K562 (cell line): ENCODE results near the gene ELMO1. TPM values are rescaled to one million over a fixed set of nuclear protein-coding genes. Genes with fewer than 3 reads are reported as not detected.

ENCODE experiments used
- ATAC-seq: fragments of 200-7000 bp; cut with Tn5 transposase; 3 replicates; pipeline ENCODE4 v1.9.1; 2020; ENCODE audit warnings: moderate library complexity
- BruUV-seq: library from RNA; stranded (reverse); fragments of 400-500 nt; replicated peaks from 2 replicates; lab custom pipeline; 2021; lab: Mats Ljungman, UMichigan
- CTCF ChIA-PET: fragments of 300-600 bp; formaldehyde crosslinking; extraction: SDS; loops from one replicate; lab custom pipeline; 2021; ENCODE audit warnings: low intra/inter-chr PET ratio; lab: Yijun Ruan, JAX
- POLR2A ChIA-PET: fragments of 300-600, 350-650 bp; sonication (Branson Sonifier 250); formaldehyde crosslinking; extraction: SDS; loops from one replicate; lab custom pipeline; 2021; ENCODE audit warnings: antibody characterized with exemption, inconsistent platforms; lab: Yijun Ruan, JAX
- DNase-seq, 4 experiments: peaks; one replicate each; pipeline versions ENCODE4 v3.0.0 to v3.0.0-alpha.2; 2011 to 2018; ENCODE audit warnings: low spot score in 3 of 4, mixed read lengths in 3 of 4; ENCODE audit errors: extremely low read depth in 1 of 4
- FAIRE-seq: peaks from 2 replicates; lab custom pipeline; 2011; peaks lifted over from hg19 to GRCh38; lab: Jason Lieb, UNC
- H2AFZ ChIP-seq: 2 replicates; pipeline ENCODE4 v1.6.0; 2011; ENCODE audit warnings: low read depth, low read length, control low read depth, inconsistent platforms
- H3K27ac ChIP-seq: fragments of 200-600 bp; 3 replicates; pipeline ENCODE4 v1.8.0; 2011; ENCODE audit warnings: low read depth, mild to moderate bottlenecking, control low read depth, inconsistent platforms, low read length, moderate library complexity, mixed read lengths; ENCODE audit errors: extremely low read depth
- H3K27me3 ChIP-seq, 2 experiments: fragments of 300-600 bp in 1 of 2; 2 replicates in 1 of 2; 3 replicates in 1 of 2; pipeline versions ENCODE4 v1.6.0 to v1.8.0; 2011; ENCODE audit warnings: inconsistent platforms in 2 of 2, low read length in 2 of 2, mild to moderate bottlenecking in 1 of 2, mixed read lengths in 1 of 2, moderate library complexity in 1 of 2; ENCODE audit not compliant: control insufficient read depth in 2 of 2, insufficient read depth in 2 of 2
- H3K36me3 ChIP-seq: fragments of 300-600 bp; 3 replicates; pipeline ENCODE4 v1.8.0; 2011; ENCODE audit warnings: mild to moderate bottlenecking, low read length, inconsistent platforms; ENCODE audit not compliant: control insufficient read depth, insufficient read depth
- H3K4me1 ChIP-seq, 2 experiments: fragments of 200-600 bp in 1 of 2; replicated peaks in 1 of 2; 2 replicates in 1 of 2; 3 replicates in 1 of 2; pipeline versions ENCODE4 v1.5.1 to v1.8.0; 2011; ENCODE audit warnings: inconsistent platforms in 2 of 2, low read length in 2 of 2, mild to moderate bottlenecking in 1 of 2, mixed read lengths in 1 of 2, moderate library complexity in 1 of 2; ENCODE audit not compliant: control insufficient read depth in 2 of 2, insufficient read depth in 2 of 2
- H3K4me2 ChIP-seq: 2 replicates; pipeline ENCODE4 v1.6.1; 2011; ENCODE audit warnings: low read length, control low read depth, inconsistent platforms, mixed read lengths; ENCODE audit not compliant: insufficient read depth
- H3K4me3 ChIP-seq: fragments of 200-600 bp; sonication (generic), shearing (Covaris generic); 2 replicates; pipeline ENCODE4 v1.5.1; 2016; ENCODE audit warnings: control low read depth, inconsistent platforms
- H3K79me2 ChIP-seq: fragments of 200-600 bp; 3 replicates; pipeline ENCODE4 v1.8.0; 2011; ENCODE audit warnings: low read length, inconsistent platforms; ENCODE audit not compliant: control insufficient read depth, insufficient read depth
- H3K9ac ChIP-seq, 2 experiments: 2 replicates each; pipeline versions ENCODE4 v1.6.0 to v1.6.1; 2011; ENCODE audit warnings: low read depth in 2 of 2, low read length in 2 of 2, control low read depth in 1 of 2, inconsistent platforms in 1 of 2, mild to moderate bottlenecking in 1 of 2, mixed read lengths in 1 of 2; ENCODE audit not compliant: insufficient read depth in 1 of 2
- H3K9me1 ChIP-seq: one replicate; pipeline ENCODE4 v1.6.0; 2011; ENCODE audit warnings: inconsistent platforms, mild to moderate bottlenecking, low read length, moderate library complexity; ENCODE audit not compliant: control insufficient read depth, insufficient read depth
- H3K9me3 ChIP-seq: replicated peaks from 2 replicates; pipeline ENCODE4 v1.5.1; 2011; ENCODE audit warnings: low read depth, low read length, inconsistent platforms; ENCODE audit not compliant: control insufficient read depth, insufficient read depth
- H4K20me1 ChIP-seq: replicated peaks from 2 replicates; pipeline ENCODE4 v1.6.1; 2011; ENCODE audit warnings: low read length, inconsistent platforms, mixed read lengths; ENCODE audit not compliant: control insufficient read depth, insufficient read depth
- BRD4 ChIP-seq: fragments of 200-600 bp; sonication (generic); IDR thresholded peaks from 2 replicates; pipeline ENCODE4 v1.6.1; 2017; ENCODE audit warnings: inconsistent platforms
- ESRRA ChIP-seq: fragments of 450-650 bp; IDR thresholded peaks from 2 replicates; pipeline ENCODE4 v1.6.1; 2014; ENCODE audit warnings: low read depth, mild to moderate bottlenecking, moderate library complexity, borderline replicate concordance
- MCM7 ChIP-seq, 2 experiments: fragments of 450-650 bp; IDR thresholded peaks; 2 replicates each; pipeline ENCODE4 v1.6.1; 2016 to 2018
- NEUROD1 ChIP-seq: fragments of 150-350 bp; IDR thresholded peaks from 2 replicates; pipeline ENCODE4 v1.6.1; 2014; ENCODE audit warnings: borderline replicate concordance, low read length, low read depth; ENCODE audit not compliant: partially characterized antibody
- ZNF124 ChIP-seq: sonication (generic); formaldehyde crosslinking; IDR thresholded peaks from 2 replicates; pipeline ENCODE4 v1.8.1; 2022; ENCODE audit warnings: missing genetic modification reagents
- ZNF134 ChIP-seq: fragments of 250-450 bp; sonication (Bioruptor Pico); conservative IDR thresholded peaks from 2 replicates; pipeline ENCODE4 v1.4.0; 2020
- ZNF146 ChIP-seq: IDR thresholded peaks from one replicate; pipeline ENCODE4 v1.6.1; 2018; ENCODE audit warnings: missing compliant biosample characterization; ENCODE audit not compliant: unreplicated experiment
- ZNF232 ChIP-seq: sonication (generic); formaldehyde crosslinking; IDR thresholded peaks from 2 replicates; pipeline ENCODE4 v1.8.0; 2022; ENCODE audit warnings: mild to moderate bottlenecking, missing genetic modification reagents
- ZNF354B ChIP-seq: fragments of 250-450 bp; sonication (Bioruptor Pico); IDR thresholded peaks from 2 replicates; pipeline ENCODE4 v1.4.0; 2020
- ZNF407 ChIP-seq: fragments of 450-650 bp; IDR thresholded peaks from 2 replicates; pipeline ENCODE4 v1.6.1; 2016; ENCODE audit warnings: low read depth
- ZNF75A ChIP-seq: fragments of 450-650 bp; formaldehyde crosslinking; IDR thresholded peaks from 2 replicates; pipeline ENCODE4 v1.4.0; 2020; ENCODE audit warnings: mild to moderate bottlenecking
- WGBS: fragments of 100-300 bp; shearing (Covaris generic); methylation state at CpG from one replicate; pipeline ENCODE4 v1.1.6; 2016; ENCODE audit warnings: low coverage, mixed read lengths; ENCODE audit not compliant: insufficient coverage; ENCODE audit errors: missing lambda C conversion rate; 5-methylcytosine and 5-hydroxymethylcytosine counted together
- in situ Hi-C: fragments of 300-500 bp; cut with MboI; formaldehyde crosslinking; loops from 4 replicates; pipeline ENCODE4 v1.15.0; 2018; ENCODE audit warnings: inconsistent platforms, mixed read lengths
- intact Hi-C: fragments of 100-400 bp; cut with micrococcal nuclease; formaldehyde crosslinking; loops from 2 replicates; pipeline ENCODE4 v1.14.2; 2022
- polyA plus RNA-seq, 8 experiments: library from polyadenylated mRNA; depleted of rRNA in 4 of 8; stranded (reverse) in 5 of 8; unstranded in 3 of 8; fragments of >200 nt; fragmentation: Nextera tagmentation in 2 of 8; fragmentation: Illumina TruSeq in 1 of 8; extraction: Ambion mirVana in 2 of 8; extraction: Trizol in 1 of 8; gene quantifications; 2 replicates each; pipeline versions ENCODE4 v1.2.1 to v1.2.3, GENCODE V29; 2011 to 2014; ENCODE audit warnings: inconsistent platforms in 1 of 8, missing spikeins in 1 of 8
- total RNA-seq, 7 experiments: library from RNA; depleted of rRNA in 6 of 7; stranded (reverse); fragments of >200 nt in 6 of 7; fragmentation: Illumina TruSeq in 2 of 7; extraction: Trizol in 2 of 7; gene quantifications; 2 replicates each; pipeline versions ENCODE4 v1.2.1 to v1.2.3, GENCODE V29; 2011 to 2021; ENCODE audit warnings: low replicate concordance in 1 of 7
- TF ChIP-seq, protein P1 (sequence below): fragments of 450-650 bp; IDR thresholded peaks from one replicate; pipeline ENCODE4 v1.6.1; 2018; ENCODE audit warnings: mild to moderate bottlenecking, moderate library complexity; ENCODE audit not compliant: partially characterized antibody

ELMO1 gene
- total and polyA plus RNA-seq, 9 of the 15 experiments (the other 6 are each of a cell fraction or from before 2014, with no cell fraction given), result 0.36 to 7.2 (median 3.6) TPM

DNA sequence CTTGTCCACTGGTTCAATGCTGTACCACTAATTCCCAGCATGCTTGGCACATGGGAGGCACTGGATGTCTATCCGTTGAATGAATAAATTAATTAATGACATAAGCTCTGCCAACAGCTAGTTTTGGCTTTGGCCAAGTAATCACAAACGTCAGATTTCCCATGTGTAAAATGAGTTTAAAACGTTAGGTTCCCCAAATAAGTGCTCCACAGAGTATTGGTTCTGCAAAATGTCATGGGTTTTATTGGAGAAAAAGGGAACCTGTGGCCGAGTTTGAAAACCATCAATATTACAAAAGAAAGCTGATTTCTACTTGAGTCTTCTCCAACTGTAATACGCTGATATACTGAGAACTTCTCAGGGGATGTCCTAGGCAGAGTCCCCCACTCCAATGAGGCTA is 23.2 kb downstream of the ELMO1 start:
- Histone ChIP-seq H2AFZ (no peak overlapping the region), H3K79me2 (no peaks in the 10 kb centered on the region), H3K4me3 (no peak overlapping the region)
- WGBS, result 1% methylated on average over 5 of the region's 5 CpGs
- no peak for TF ChIP-seq NEUROD1
- TF ChIP-seq, protein P1, sequence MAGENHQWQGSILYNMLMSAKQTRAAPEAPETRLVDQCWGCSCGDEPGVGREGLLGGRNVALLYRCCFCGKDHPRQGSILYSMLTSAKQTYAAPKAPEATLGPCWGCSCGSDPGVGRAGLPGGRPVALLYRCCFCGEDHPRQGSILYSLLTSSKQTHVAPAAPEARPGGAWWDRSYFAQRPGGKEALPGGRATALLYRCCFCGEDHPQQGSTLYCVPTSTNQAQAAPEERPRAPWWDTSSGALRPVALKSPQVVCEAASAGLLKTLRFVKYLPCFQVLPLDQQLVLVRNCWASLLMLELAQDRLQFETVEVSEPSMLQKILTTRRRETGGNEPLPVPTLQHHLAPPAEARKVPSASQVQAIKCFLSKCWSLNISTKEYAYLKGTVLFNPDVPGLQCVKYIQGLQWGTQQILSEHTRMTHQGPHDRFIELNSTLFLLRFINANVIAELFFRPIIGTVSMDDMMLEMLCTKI, result no peak
- no peak for TF ChIP-seq ZNF75A (CRISPR knock-in tag)
- TF ChIP-seq ZNF407, result no peak
- TF ChIP-seq ZNF354B (CRISPR knock-in tag), result no peak
- no peak for TF ChIP-seq BRD4
- TF ChIP-seq MCM7 (IDR thresholded peaks at IDR 0.05), result no peak
- TF ChIP-seq ZNF124 (CRISPR knock-in tag), result no peak
- no peak for TF ChIP-seq ESRRA
- TF ChIP-seq ZNF146 (CRISPR knock-in tag), result no peak
- TF ChIP-seq ZNF232 (CRISPR knock-in tag), result no peak
- no peak for TF ChIP-seq ZNF134 (CRISPR knock-in tag)
- TF ChIP-seq, all 486 proteins: peak for 0
- intact Hi-C loops (no loop called here), in situ Hi-C loops (no loop called here)
- Histone ChIP-seq H3K4me1 (no peaks in the 10 kb centered on the region), H3K9ac (no peak overlapping the region), H3K27me3 (peaks cover 7 to 19% of the 10 kb centered on the region in 2 experiments; a peak in 3 of 5 replicates), H4K20me1 (no peaks in the 10 kb centered on the region), H3K36me3 (no peaks in the 10 kb centered on the region), H3K9me1 (no peaks in the 10 kb centered on the region), H3K4me2 (no peak overlapping the region), H3K9me3 (no peaks in the 10 kb centered on the region), H3K27ac (no peak overlapping the region)
- CTCF ChIA-PET, result no interaction called here
- DNase-seq (no peak), ATAC-seq (no peak), FAIRE-seq (no peak)
- POLR2A ChIA-PET, result interaction anchor here (0.5 to 0.6 kb wide), 2 partner anchors 10 to 260 kb away, joined by 3 read pairs; no protein-coding TSS in a partner anchor
- BruUV-seq, result no TSS peak
